ENCODE data around the gene ERN1. TPM values are rescaled to one million over a fixed set of nuclear protein-coding genes. Genes with fewer than 3 reads are reported as not detected.

The ERN1 gene
- total and polyA plus RNA-seq, 4 donors = 8.3 to 34.2 (median 19.4) TPM

DNA sequence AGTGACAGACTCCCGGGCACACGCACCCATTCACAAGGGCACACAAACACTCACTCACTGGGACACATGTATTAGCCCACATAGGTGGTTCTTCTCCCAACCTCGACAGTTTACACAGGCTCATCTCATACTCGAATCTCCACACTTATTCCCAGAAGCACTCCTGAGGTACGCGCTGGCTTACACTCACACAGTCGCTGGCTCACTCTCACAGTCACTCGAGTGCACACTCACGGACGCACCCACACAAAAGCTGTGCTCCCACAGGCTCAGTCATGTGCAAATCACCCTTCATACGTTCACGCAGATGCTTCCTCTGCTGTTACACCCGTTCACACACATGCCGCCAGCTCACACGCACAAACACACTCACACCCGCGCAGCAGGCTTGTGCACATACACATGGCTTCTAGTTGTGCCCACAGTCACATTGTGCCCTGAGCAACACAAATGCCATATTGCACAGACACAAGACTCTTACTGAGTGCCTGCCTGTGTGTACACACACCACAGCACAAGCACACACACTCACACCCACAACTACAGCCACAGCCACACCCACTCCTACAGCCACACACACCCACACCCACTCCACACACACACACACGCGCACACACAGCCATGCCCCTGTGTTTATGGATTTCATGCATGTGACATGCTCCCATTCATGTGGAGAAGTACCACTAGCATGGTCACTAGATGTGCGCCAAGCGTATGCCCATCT lies 140.2 kb downstream of the ERN1 start:
- peaks cover 0 to 46% (median 16%) of the 10 kb centered on the region in 5 donors for H3K4me1 ChIP-seq (ENCODE audit: control insufficient read depth in 5 of 5, insufficient read depth in 5 of 5, low read length in 5 of 5)
- TF ChIP-seq, protein P1, sequence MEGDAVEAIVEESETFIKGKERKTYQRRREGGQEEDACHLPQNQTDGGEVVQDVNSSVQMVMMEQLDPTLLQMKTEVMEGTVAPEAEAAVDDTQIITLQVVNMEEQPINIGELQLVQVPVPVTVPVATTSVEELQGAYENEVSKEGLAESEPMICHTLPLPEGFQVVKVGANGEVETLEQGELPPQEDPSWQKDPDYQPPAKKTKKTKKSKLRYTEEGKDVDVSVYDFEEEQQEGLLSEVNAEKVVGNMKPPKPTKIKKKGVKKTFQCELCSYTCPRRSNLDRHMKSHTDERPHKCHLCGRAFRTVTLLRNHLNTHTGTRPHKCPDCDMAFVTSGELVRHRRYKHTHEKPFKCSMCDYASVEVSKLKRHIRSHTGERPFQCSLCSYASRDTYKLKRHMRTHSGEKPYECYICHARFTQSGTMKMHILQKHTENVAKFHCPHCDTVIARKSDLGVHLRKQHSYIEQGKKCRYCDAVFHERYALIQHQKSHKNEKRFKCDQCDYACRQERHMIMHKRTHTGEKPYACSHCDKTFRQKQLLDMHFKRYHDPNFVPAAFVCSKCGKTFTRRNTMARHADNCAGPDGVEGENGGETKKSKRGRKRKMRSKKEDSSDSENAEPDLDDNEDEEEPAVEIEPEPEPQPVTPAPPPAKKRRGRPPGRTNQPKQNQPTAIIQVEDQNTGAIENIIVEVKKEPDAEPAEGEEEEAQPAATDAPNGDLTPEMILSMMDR (IDR thresholded peaks at IDR 0.05; ENCODE audit: control extremely low read depth, extremely low read depth) = no peak
- no peak for ATAC-seq (ENCODE audit: insufficient read depth, low FRiP score)
- WGBS, 2 donors = 85 to 89% methylated on average over 21 of the region's 21 CpGs
- H3K27ac ChIP-seq (ENCODE audit: low read depth in 1 of 2, low read length in 1 of 2) = no peak overlapping the region
- no peak overlapping the region for H3K9ac ChIP-seq (ENCODE audit: insufficient read depth in 1 of 2, low read length in 2 of 2)
- H3K9me3 ChIP-seq (ENCODE audit: control insufficient read depth in 4 of 4, insufficient read depth in 3 of 4, low read length in 3 of 4) = no peaks in the 10 kb centered on the region
- no peak for DNase-seq
- no peak overlapping the region for H3K4me3 ChIP-seq
- no peaks in the 10 kb centered on the region for H3K36me3 ChIP-seq (ENCODE audit: control insufficient read depth in 4 of 4, insufficient read depth in 4 of 4, low read length in 4 of 4)
- H3K27me3 ChIP-seq (ENCODE audit: control insufficient read depth in 3 of 3, insufficient read depth in 3 of 3, low read length in 2 of 3) = peaks cover 0 to 4% (median 0%) of the 10 kb centered on the region in 3 donors

Small RNAs within 50 kb of the gene (small RNA-seq; reads per million reads assigned to genes)
- gene SNORD104 (ENCODE audit: low replicate concordance) = 123,368 reads per million, percentile 100 among the genes with 10 or more reads in this experiment

Other genes starting within 250 kb of the ERN1 start
- not detected for gene GH2, start 248.2 kb downstream of the ERN1 start, total RNA-seq
- not detected for gene GH2, start 248.2 kb downstream of the ERN1 start, polyA plus RNA-seq
- gene CSH1, start 233.6 kb downstream of the ERN1 start, total RNA-seq = not detected
- gene CSH1, start 233.6 kb downstream of the ERN1 start, polyA plus RNA-seq = not detected
- gene CSHL1, start 218.9 kb downstream of the ERN1 start, total RNA-seq = not detected
- gene CSHL1, start 218.9 kb downstream of the ERN1 start, polyA plus RNA-seq = not detected
- gene GH1, start 211.3 kb downstream of the ERN1 start, total RNA-seq = not detected
- gene GH1, start 211.3 kb downstream of the ERN1 start, polyA plus RNA-seq = not detected
- 1 to 10 TPM; 4.4 to 5.6 TPM for gene CD79B, start 197.8 kb downstream of the ERN1 start, total RNA-seq
- gene CD79B, start 197.8 kb downstream of the ERN1 start, polyA plus RNA-seq = 1 to 10 TPM; 1.8 to 8.7 TPM
- under 1 TPM; 0.31 to 0.49 TPM for gene SCN4A, start 157.2 kb downstream of the ERN1 start, total RNA-seq
- under 1 TPM; 0.11 to 0.12 TPM for gene SCN4A, start 157.2 kb downstream of the ERN1 start, polyA plus RNA-seq
- 10 to 100 TPM in 1 of 2 donors, 1 to 10 TPM in 1; 8.8 to 36.8 TPM for gene PRR29, start 131.8 kb downstream of the ERN1 start, total RNA-seq
- 1 to 10 TPM; 8.0 to 9.3 TPM for gene PRR29, start 131.8 kb downstream of the ERN1 start, polyA plus RNA-seq
- 10 to 100 TPM; 58.7 to 60.3 TPM for gene ICAM2, start 109.5 kb downstream of the ERN1 start, total RNA-seq
- 10 to 100 TPM; 64.1 to 77.7 TPM for gene ICAM2, start 109.5 kb downstream of the ERN1 start, polyA plus RNA-seq
- gene TEX2, start 133.1 kb upstream of the ERN1 start, total RNA-seq = 10 to 100 TPM; 38.9 to 42.8 TPM
- 10 to 100 TPM; 10.0 to 18.6 TPM for gene TEX2, start 133.1 kb upstream of the ERN1 start, polyA plus RNA-seq